Heart left ventricle (tissue), 13 donors: Measurements from ENCODE around the gene XRCC5.

Source experiments
- CTCF ChIP-seq, 12 donors: fragments of 200-600 bp; sonication (generic) in 4 of 12; IDR thresholded peaks; one replicate each; pipeline versions ENCODE4 v1.5.0 to v1.8.0; 2018 to 2022; ENCODE audit warnings: antibody characterized with exemption in 12 of 12, mild to moderate bottlenecking in 5 of 12
- POLR2A ChIP-seq, 2 donors: fragments of 450-650 bp; IDR thresholded peaks; one replicate each; pipeline ENCODE4 v1.6.1; 2017; ENCODE audit warnings: antibody characterized with exemption in 2 of 2, mild to moderate bottlenecking in 2 of 2, moderate library complexity in 2 of 2
- donor health status: ischemic (EF 13 %, LVEDD 7.1; RV severe dilation, severe dysfunction).
- donor health status: DM: no; HTN: yes; CAD: no.
- donor health status: DM: no; HTN: no; CAD: no.
- donor health status: ischemic (EF 25% LVEDD 6.9; RV normal size, moderate dysfunction).
- donor health status: ischemic (EF 25% LVEDD 5.7; RV mildly dilated, moderate dysfunction).
- donor health status: ischemic (EF 35%, LVEDD 5.7; RV mildly dilated, moderate dysfunction).
- donor health status: nonischemic (EF 11% LVEDD 7.7; RV severe dilation, severe dysfunction).
- donor health status: DM: yes; HTN: yes; CAD: no.
- donor health status: PGD.
- donor health status: ischemic (EF 29% LVEDD 5.4; RV normal size, mild dysfunction).
- donor health status: nonischemic (EF 23%, LVEDD 6.1; RV moderate dilation, normal function).

- TF ChIP-seq CTCF (IDR thresholded peaks at IDR 0.05) (no peak), POLR2A (IDR thresholded peaks at IDR 0.05) (no peak)
Observed at GRCh38 chr2:216164576-216164975, 55.4 kb downstream of the XRCC5 start.
